ENCODE measurements around the gene SLC15A1.

DNA sequence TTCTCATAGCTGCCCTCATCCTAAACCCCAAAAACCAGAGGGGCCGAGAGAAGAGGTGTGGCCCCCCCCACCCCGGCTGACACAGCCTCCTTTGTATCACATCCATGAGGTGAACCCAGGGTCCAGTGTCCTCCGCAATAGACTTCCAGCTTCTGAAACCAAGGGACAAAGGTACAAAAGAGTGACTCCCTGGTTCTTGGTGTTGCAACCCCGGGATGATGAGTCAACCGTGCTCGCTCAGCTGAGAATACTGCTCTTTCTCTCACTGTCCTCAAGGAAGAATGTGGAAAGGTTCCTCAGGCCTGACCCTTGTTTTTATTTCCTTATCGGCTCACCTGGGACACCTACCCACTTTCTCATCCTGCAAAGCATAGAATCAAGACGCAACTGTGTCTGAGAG, 5.5 kb downstream of the SLC15A1 start:
- TF ChIP-seq, protein P1, sequence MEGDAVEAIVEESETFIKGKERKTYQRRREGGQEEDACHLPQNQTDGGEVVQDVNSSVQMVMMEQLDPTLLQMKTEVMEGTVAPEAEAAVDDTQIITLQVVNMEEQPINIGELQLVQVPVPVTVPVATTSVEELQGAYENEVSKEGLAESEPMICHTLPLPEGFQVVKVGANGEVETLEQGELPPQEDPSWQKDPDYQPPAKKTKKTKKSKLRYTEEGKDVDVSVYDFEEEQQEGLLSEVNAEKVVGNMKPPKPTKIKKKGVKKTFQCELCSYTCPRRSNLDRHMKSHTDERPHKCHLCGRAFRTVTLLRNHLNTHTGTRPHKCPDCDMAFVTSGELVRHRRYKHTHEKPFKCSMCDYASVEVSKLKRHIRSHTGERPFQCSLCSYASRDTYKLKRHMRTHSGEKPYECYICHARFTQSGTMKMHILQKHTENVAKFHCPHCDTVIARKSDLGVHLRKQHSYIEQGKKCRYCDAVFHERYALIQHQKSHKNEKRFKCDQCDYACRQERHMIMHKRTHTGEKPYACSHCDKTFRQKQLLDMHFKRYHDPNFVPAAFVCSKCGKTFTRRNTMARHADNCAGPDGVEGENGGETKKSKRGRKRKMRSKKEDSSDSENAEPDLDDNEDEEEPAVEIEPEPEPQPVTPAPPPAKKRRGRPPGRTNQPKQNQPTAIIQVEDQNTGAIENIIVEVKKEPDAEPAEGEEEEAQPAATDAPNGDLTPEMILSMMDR (conservative IDR thresholded peaks at IDR 0.05 in 1 of 2, IDR thresholded peaks at IDR 0.05 in 1 of 2; ENCODE audit: extremely low read depth in 1 of 2, insufficient read depth in 1 of 2, low read depth in 1 of 2, low read length in 2 of 2): no peak
- TF ChIP-seq EZH2 (IDR thresholded peaks at IDR 0.05; ENCODE audit: borderline replicate concordance, low read length): no peak

All from mammary epithelial cell (primary cell).